IPS-18c (cell line): ENCODE results near the gene SUN2.

Experiments used
- H3K4me3 ChIP-seq: 2 replicates; pipeline ENCODE4 v1.7.0; 2013; ENCODE audit warnings: low read depth, mild to moderate bottlenecking, low read length, moderate library complexity; ENCODE audit not compliant: insufficient read depth
- H3K9me3 ChIP-seq: one replicate; pipeline ENCODE4 v1.6.1; 2013; ENCODE audit warnings: mild to moderate bottlenecking, low read length, moderate library complexity; ENCODE audit not compliant: control insufficient read depth, insufficient read depth

Gene SUN2

DNA sequence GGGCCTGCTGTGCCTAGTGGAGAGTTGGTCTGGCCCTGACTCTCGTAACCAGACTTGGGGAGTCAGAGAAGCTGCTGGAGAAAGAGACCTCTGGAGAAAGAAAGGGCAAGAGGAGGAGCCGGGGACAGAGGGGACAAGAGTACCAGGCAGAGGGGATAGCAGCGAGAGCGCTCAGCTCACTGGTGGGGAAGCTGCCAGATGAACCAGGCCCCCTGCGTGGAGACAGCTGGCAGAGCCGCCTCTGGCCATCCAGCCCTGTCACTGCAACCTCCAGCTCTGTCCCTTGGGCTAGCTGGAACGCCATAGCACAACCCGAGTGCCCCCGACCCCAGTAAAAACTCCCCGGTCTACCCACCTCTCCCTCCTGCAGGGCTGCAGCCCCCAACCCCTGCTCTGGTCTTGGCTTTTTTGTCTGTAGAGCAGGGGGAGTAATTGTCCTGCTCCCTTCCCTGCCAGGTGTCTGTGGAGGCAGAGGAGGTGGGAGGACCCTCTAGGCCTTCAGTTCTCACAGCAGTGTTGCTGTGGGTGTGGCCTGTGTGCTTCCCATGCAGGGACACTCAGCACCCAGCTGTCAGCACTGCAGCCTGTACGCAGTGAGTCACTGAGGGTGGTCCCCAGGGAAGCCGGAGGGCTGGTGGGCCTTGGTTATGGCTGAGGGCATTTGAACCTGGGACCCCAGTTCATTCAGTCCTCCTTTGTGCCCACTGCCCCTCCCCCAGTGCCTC, 4.8 kb upstream of the SUN2 start:
- Histone ChIP-seq H3K4me3 (no peak overlapping the region), H3K9me3 (no peaks in the 10 kb centered on the region)

DNA sequence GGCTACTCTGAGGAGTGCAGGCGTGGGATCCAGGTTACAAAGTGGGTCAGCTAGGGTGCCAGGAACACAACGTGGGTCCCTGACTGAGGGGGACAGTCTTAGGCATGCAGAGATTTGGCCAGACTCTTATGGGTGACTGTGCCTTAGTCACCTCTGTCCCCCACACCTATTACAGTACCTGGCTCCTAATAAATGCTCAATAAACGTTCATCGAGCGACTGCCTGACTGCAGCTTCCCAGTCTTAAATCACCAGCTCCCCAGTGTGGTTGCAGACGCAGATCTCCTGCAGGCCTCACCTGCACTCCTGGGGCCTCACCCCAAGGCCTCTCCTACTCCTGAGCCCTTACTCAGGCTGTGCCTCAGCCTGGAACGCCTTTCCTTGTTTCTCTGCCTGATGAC, 3.2 kb upstream of the SUN2 start:
- no peak overlapping the region for H3K4me3 ChIP-seq
- H3K9me3 ChIP-seq: no peaks in the 10 kb centered on the region

DNA sequence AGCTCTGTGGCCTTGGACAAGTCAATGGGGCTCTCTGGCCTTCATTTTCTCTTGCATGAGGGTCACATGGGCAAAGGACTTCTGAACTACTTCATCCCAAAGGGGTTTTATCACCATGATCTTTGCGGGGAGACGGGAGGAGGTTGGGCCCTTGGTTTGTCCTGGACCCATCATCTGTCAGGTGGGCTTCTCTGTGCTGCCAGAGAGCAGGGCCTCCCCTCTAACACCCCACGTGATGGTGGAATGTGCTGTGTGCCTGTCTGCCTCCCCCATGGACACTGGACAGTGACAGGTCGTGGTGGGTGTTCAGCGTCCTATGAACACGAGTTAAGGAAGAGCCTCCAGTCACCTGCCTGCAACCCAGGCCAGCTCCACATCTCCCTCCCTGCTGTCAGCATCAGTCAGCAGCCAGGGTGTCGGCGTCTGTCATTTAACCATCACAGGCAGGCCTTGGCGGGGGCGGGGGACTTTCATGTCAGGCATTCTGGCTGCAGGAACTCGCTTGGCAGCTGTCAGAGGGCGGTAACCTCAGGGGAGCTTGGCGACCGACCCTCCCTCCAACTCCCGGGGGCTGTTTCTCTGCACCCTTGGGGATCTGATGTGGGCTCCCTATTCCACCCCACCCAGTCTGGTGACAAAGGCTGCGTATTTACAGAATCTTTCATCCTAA, 2.6 kb upstream of the SUN2 start:
- H3K4me3 ChIP-seq: no peak overlapping the region
- no peaks in the 10 kb centered on the region for H3K9me3 ChIP-seq

DNA sequence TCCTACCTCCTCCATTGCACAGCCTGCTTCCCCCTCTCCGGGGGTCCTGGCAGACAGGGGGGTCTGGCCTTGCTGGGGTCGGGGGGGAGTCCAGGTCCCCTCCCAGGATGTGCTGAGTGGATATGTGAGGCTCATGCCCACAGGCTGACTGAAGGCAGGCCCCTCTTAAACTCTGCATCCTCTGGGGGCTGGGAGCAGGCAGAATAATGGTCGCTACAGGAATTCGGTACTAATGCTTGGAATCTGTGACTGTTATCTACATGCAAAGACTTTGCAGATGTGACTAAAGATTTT, 1.6 kb upstream of the SUN2 start:
- Histone ChIP-seq H3K4me3 (no peak overlapping the region), H3K9me3 (no peaks in the 10 kb centered on the region)

DNA sequence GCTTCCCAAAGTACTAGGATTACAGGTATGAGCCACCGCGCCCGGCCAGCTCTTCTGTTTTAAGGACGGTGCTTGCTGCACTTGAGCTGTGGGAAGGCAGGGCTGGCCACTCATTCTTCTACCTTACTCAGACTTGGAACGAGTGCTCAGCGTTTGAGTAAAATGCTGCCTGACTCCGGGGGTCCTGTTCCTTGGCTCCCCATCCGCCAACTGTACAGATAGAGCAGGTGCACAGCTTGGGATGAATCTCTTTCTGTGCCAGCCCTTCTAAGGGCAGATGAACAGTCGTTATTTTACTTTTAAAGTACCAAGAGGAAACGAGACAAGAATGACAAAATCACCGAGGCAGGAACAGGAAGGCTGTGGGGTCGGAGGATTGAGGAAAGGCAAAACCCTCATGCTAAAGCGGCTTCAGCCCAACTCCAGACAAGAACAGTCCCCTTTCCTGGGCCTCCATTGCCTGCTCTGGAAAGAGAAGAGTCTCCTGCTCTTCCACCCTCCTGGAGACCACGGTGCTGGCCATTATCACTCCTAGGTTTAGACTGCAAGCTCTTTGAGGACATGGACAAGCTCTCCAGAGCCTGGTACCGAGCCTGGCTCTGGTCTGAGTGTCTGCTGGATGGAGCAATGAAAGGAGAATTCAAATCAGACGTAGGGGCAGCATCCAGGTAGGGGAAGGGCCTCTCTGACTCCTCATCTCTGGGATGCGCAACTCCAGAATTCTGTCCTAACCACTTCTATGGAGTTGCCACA, 1.1 kb upstream of the SUN2 start:
- no peak overlapping the region; the same call in 1 of the 2 replicates for H3K4me3 ChIP-seq

DNA sequence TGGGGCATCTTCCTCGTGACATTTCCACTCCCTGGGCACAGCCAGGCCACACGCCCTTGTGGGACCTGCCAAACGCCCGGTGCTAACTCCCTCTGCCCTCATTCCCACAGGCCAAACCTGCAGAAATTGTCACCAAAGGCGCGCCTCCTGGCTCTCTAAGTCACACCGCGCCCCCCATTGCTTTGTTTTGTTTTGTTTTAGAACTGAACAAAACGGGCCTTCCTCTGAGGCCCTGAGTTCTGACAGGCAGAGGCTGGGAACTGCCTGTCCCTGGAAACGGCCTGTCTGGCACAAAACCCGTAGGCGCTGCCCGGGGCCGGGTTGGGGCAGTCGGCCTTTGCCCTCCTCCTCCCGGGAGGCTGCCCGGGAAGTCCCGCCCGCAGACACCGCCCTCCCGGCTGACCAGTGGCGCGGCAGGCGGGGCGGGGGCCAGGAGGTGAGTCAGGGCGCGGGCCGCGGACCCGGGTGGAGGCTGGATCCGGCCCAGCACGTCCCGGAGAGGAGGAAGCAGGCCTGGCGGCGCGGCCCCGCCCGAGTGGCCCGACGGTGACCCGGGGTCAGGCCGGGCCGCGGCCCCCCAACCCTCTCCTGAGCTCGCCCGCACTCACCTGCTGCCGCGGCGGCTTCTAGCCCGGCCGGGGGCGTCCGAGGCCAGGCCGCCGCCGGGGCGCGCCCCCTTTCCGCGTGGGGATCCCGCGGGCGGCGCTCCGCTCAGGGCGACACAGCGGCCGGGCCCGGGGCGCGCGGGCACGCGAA, 465 bp downstream of the SUN2 start:
- Histone ChIP-seq H3K9me3 (no peaks in the 10 kb centered on the region), H3K4me3 (peak overlapping the region; percentile 80)

More for the DNA sequence above, 1.1 kb upstream of the SUN2 start:
- no peaks in the 10 kb centered on the region for H3K9me3 ChIP-seq

DNA sequence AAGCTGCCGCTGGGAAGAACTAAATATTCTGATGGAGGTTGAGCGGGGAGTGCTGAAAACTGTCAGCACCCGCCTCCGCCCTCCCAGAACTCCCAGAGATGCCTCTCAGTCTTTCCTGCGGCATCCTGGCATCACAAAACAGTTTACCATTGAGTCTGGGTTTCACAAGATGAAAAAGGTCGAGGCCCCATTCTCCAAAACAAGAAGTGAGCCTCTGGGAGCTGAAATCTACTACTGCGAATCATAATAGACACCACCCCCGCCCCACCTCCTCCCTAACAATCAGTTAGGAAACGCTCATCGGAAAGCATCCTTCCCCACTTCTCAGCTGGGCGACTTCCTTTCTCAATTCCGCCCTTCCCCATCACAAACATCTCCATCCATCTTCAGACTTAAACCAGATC, 1.0 kb downstream of the SUN2 start:
- H3K9me3 ChIP-seq: no peaks in the 10 kb centered on the region
- peak overlapping the region; percentile 80 for H3K4me3 ChIP-seq

DNA sequence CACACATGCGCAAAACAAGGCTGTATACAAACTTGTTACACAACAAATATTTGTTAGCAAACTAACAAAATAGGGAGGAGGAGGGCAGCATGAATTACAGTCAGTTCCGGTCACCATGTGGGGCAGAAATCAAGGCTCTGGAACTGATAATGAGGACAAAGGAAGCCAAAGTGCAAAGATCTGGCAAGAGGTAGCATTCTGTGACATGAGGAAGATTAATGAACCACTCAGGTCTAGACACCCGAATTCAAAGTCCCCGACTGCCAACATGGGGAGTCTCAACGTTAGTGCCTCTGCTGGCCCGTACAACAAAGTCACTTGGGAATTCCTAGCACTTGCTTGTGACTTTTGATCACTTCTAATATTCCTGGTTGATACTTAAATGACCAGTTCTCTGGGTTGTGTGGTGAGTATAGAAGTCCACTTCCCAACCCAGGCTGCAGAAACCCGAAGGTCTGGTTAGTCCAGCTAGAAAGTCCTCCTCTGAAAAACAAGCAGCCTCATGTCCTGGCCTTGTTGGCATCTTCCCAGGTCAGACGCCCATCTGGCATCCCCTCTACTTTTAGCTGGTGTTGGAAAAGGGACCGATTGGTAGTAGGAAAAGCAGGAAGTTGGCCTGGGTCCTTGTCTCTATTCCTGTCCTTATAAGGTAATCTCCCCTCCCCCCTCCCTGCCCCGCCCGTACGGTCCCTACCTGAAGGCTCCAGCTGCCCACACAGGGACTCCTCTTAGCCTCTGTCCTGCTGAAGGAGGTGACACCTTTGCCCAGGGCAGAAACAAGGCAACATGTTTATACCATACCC, 1.6 kb downstream of the SUN2 start:
- H3K4me3 ChIP-seq: peak overlapping the region; percentile 80
- H3K9me3 ChIP-seq: no peaks in the 10 kb centered on the region

DNA sequence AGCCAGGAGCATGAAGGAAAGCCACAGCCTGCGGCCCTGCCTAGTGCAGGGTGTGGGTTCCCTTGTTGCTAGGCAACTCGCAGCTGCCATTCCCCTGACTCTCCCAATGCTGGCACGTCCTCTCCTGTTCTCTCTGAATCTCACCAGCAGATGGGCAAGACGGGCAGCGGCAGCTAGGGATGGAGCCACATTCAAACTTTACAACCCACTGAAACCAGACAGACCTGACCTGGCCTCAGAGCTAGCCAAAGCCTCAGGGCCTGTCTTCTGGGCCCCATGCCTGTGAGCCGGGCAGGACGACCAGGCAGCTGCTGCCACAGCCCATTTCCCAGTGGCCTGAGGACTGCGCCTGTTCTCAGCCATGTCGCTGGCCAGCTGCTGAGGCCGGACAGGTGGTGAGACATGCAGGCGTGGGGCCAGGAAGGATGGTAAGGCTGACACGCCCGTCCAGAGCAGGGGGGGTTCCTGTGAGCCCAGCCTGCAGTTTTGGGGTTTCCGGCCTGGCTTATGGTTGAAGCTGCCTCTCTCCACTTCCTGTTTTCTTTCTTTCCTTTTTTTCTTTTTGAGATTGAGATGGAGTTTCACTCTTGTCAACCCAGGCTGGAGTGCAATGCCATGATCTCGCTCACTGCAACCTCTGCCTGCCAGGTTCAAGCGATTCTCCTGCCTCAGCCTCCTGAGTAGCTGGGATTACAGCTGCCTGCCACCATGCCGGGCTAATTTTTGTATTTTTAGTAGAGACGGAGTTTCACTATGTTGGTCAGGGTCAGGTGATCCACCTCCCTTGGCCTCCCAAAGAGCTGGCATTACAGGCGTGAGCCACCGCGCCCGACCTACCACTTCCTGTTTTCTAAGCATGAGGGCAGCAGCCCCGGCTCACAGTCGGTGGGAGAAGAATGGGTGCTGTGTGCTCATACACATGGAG, 4.1 kb downstream of the SUN2 start:
- no peaks in the 10 kb centered on the region for H3K9me3 ChIP-seq
- H3K4me3 ChIP-seq: no peak overlapping the region

DNA sequence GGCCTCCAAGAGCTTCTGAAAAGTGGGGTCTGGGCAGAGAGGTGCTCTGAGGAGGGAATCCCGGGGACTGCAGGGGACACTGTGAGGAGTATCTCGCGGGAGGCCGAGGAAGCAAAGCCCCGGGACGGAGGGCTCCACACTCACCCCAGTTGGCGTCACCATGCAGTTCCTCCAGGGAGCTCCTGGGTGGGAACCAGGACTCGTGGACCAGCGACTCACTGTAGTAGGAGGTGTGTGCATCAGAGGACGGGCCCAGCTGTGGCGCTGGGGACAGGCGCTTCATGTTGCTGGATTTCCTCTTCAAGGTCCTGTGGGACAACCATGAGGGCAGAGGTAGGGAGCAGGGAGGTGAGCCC, 4.8 kb downstream of the SUN2 start:
- H3K9me3 ChIP-seq: no peaks in the 10 kb centered on the region

DNA sequence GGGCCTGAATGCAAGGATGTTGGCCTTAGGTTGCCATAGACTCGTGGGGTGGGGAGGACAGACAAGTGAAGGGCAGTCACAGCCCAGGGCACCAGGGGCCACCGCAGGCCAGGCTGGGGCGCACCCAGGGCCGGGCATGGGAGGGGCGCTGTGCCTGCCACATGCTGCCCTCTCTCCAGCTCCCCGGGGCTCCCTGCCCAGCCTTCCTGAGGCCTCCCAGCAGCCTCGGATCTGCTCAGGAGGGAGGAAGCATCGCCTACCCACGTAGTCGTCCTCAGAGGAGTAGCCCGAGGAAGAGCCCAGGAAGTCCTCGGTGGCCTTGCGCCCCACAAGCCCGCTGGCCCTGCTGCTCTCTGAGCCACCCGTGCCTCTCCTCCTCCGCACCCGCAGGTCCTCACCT, 5.2 kb downstream of the SUN2 start:
- no peaks in the 10 kb centered on the region for H3K9me3 ChIP-seq
- no peak overlapping the region for H3K4me3 ChIP-seq

More for the DNA sequence above, 4.8 kb downstream of the SUN2 start:
- no peak overlapping the region for H3K4me3 ChIP-seq

DNA sequence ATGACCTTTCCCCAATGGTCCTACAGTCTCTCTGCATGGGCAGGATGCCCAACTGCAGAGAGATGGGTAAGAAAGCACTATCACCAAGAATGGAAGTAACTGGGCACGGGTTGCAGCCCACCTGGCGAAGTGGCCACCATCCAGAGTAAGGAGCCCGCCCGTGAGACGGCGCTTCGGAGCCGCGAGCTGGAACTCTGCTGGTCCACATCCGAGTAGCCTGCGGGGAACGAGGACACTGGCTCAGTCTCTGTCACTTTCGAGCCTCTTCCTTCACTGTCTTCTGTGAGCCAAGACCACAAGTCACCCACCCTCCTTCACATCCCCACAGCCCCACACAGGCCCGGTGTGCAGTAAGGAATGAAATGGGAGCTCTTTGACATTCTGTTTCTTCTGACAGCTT, 5.7 kb downstream of the SUN2 start:
- H3K4me3 ChIP-seq: no peak overlapping the region
- no peaks in the 10 kb centered on the region for H3K9me3 ChIP-seq

DNA sequence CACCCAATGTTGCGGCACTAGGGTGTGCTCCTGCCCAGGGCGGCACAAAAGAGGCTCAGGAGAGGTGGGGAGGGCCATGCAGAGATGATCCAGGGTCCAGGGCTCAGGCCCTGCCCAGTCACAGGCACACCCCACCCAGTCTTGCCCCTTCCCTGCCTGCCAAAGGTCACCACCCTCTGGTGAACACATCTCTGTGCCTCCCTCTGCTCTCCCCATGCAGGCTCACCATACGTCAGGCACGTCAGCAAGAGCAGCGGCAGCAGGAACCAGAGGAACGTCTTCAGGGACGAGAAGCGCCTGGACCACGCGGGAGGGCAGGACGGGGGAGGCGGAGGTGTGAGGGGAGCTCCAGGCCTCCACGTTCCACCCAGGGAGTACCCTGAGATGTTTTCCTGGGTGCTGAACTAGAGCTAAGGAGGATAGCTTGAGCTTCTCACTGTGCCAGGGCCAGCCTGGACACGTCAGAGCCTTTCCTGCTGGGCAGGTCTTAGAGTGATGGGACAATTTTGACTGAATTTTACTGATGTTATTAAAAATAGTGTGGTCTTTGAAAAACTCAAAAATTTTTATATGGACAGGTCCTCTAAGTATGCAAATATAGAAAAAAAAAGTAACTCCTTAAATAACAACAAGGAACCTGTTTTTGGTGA, 7.2 kb downstream of the SUN2 start:
- H3K9me3 ChIP-seq: no peaks in the 10 kb centered on the region
- no peak overlapping the region for H3K4me3 ChIP-seq

DNA sequence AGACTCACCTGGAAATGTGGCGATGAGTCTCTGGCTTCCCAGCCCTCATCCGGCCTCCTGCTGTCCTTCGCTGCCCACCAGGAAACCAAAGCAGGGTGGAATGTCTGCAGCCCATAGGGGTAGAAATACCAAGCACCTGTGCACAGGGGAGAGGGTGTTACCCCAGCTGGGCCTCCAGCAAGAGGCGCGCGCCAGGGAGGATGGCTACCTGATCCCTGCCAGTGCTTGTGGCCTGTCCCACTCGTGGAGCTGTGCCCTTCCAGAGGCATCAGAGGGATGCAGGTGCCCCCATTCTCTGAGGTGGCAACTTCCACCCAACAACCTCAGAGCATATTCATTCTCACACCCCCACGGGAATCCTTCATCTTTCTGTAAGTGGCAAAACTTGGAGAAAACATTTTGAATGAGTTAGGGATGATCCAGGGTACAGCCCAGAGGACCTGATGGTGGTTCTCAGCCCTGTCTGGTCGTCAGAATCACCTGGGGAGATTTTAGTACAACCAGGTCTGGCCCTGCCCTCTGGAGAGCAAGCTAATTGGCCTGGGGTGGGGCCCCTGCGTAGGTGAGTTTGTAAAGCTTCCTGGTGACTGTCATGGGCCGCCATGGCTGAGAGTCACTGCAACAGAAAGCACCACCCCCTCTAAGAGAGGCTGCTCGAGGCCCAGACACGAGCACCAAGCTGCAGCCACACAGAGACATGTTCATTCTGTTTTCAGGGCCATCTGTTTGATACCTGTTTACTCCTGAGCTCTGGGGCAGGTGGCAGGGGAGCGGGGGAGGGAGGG, 9.9 kb downstream of the SUN2 start:
- no peak overlapping the region for H3K4me3 ChIP-seq
- no peaks in the 10 kb centered on the region for H3K9me3 ChIP-seq

DNA sequence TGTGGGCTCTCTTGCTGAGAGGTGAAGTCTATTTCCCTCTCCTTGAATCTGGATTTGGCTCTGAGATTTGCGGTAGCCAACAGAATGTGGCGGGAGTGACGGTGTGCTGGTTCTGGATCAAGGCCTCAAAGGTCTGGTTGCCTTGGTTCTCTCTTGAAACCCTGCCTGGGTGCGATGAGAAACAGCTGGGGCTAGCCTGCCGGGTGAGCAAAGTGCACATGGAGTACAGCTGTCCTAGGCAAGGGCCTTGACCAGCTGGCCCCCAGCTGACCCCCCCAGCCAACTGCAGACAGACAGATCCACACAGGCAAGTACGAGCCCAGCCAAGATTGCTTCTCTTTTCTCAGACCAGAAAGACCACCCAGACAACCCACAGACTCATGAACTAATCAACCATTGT, 10.8 kb downstream of the SUN2 start:
- Histone ChIP-seq H3K4me3 (no peak overlapping the region), H3K9me3 (no peaks in the 10 kb centered on the region)
